ENCODE measurements around the gene EMID1. TPM values are rescaled to one million over a fixed set of nuclear protein-coding genes. Genes with fewer than 3 reads are reported as not detected.
A peak's percentile ranks its signal among the peaks of the same experiment; 100 is the strongest.

Gene EMID1
- total and polyA plus RNA-seq, 2 donors from 2014 or later = 9.6 to 25.5 TPM

- no peaks in the 10 kb centered on the region for H3K27me3 ChIP-seq (ENCODE audit: control insufficient read depth, insufficient read depth, low read length)
- peak in 1 of 5 donors; percentile 23 for DNase-seq
- peaks cover 0 to 3% (median 0%) of the 10 kb centered on the region in 3 donors for H3K9me3 ChIP-seq (ENCODE audit: control insufficient read depth in 2 of 3, insufficient read depth in 1 of 3, low read length in 3 of 3)
- H3K27ac ChIP-seq (ENCODE audit: low read depth in 2 of 2, low read length in 2 of 2) = no peak overlapping the region
- H3K9ac ChIP-seq (ENCODE audit: low read length in 3 of 3) = no peak overlapping the region
- intact Hi-C loops (cut with DNase I) = no loop called here
- FAIRE-seq = no peak
- H3K4me3 ChIP-seq (ENCODE audit: low read length in 3 of 3) = no peak overlapping the region
- no peaks in the 10 kb centered on the region for H3K36me3 ChIP-seq (ENCODE audit: control insufficient read depth in 2 of 3, insufficient read depth in 3 of 3, low read length in 3 of 3)
- no peaks in the 10 kb centered on the region for H3K4me1 ChIP-seq (ENCODE audit: control insufficient read depth in 2 of 3, insufficient read depth in 2 of 3, low read depth in 1 of 3, low read length in 3 of 3)
- no peak for TF ChIP-seq CTCF (IDR thresholded peaks at IDR 0.05; ENCODE audit: borderline replicate concordance, extremely low read depth, insufficient read depth)
Measured at GRCh38 chr22:29183971-29184848, 21.5 kb upstream of the EMID1 start.

- H3K4me1 ChIP-seq (ENCODE audit: control insufficient read depth in 2 of 3, insufficient read depth in 2 of 3, low read depth in 1 of 3, low read length in 3 of 3) = no peaks in the 10 kb centered on the region
- H3K9ac ChIP-seq (ENCODE audit: low read length in 3 of 3) = no peak overlapping the region
- no peaks in the 10 kb centered on the region for H3K27me3 ChIP-seq (ENCODE audit: control insufficient read depth, insufficient read depth, low read length)
- H3K9me3 ChIP-seq (ENCODE audit: control insufficient read depth in 2 of 3, insufficient read depth in 1 of 3, low read length in 3 of 3) = peaks cover 0 to 3% (median 0%) of the 10 kb centered on the region in 3 donors
- no peak for FAIRE-seq
- intact Hi-C loops (cut with DNase I) = no loop called here
- no peaks in the 10 kb centered on the region for H3K36me3 ChIP-seq (ENCODE audit: control insufficient read depth in 2 of 3, insufficient read depth in 3 of 3, low read length in 3 of 3)
- peak in 1 of 5 donors; percentile 28 for DNase-seq
- no peak overlapping the region for H3K4me3 ChIP-seq (ENCODE audit: low read length in 3 of 3)
- TF ChIP-seq CTCF (IDR thresholded peaks at IDR 0.05; ENCODE audit: borderline replicate concordance, extremely low read depth, insufficient read depth) = no peak
- H3K27ac ChIP-seq (ENCODE audit: low read depth in 2 of 2, low read length in 2 of 2) = no peak overlapping the region
Measured at GRCh38 chr22:29184849-29185490, 20.7 kb upstream of the EMID1 start.

GRCh38 chr22:29186302-29186701 lies 19.4 kb upstream of the EMID1 start:
- H3K27ac ChIP-seq (ENCODE audit: low read depth in 2 of 2, low read length in 2 of 2) = no peak overlapping the region
- H3K9me3 ChIP-seq (ENCODE audit: control insufficient read depth in 2 of 3, insufficient read depth in 1 of 3, low read length in 3 of 3) = no peaks in the 10 kb centered on the region
- DNase-seq (no peak), FAIRE-seq (no peak)
- H3K27me3 ChIP-seq (ENCODE audit: control insufficient read depth, insufficient read depth, low read length) = no peaks in the 10 kb centered on the region
- H3K4me1 ChIP-seq (ENCODE audit: control insufficient read depth in 2 of 3, insufficient read depth in 2 of 3, low read depth in 1 of 3, low read length in 3 of 3) = no peaks in the 10 kb centered on the region
- intact Hi-C loops (cut with DNase I) = no loop called here
- no peak for TF ChIP-seq CTCF (IDR thresholded peaks at IDR 0.05; ENCODE audit: borderline replicate concordance, extremely low read depth, insufficient read depth)
- no peak overlapping the region for H3K9ac ChIP-seq (ENCODE audit: low read length in 3 of 3)
- H3K4me3 ChIP-seq (ENCODE audit: low read length in 3 of 3) = no peak overlapping the region
- H3K36me3 ChIP-seq (ENCODE audit: control insufficient read depth in 2 of 3, insufficient read depth in 3 of 3, low read length in 3 of 3) = no peaks in the 10 kb centered on the region

Measured in kidney (tissue), 14 donors.